Muscle layer of duodenum (tissue), 2 donors: ENCODE measurements around the gene SETBP1.
A peak's percentile ranks its signal among the peaks of the same experiment; 100 is the strongest.
"Not testable (repeated sequence)": the region's sequence is repeated elsewhere in the genome, so short reads cannot be mapped to it uniquely, and the experiment has no call there.

Experiments
- H3K27ac ChIP-seq: one replicate; pipeline ENCODE4 v1.7.0; 2013; ENCODE audit warnings: mild to moderate bottlenecking, low read length
- H3K27me3 ChIP-seq: one replicate; pipeline ENCODE4 v1.7.0; 2013; ENCODE audit warnings: low read depth, mild to moderate bottlenecking, control low read depth, low read length
- H3K36me3 ChIP-seq, 2 donors: one replicate each; pipeline ENCODE4 v1.7.0; 2013; ENCODE audit warnings: low read length in 2 of 2, control low read depth in 1 of 2, mild to moderate bottlenecking in 1 of 2; ENCODE audit not compliant: insufficient read depth in 2 of 2, control insufficient read depth in 1 of 2
- H3K4me1 ChIP-seq, 2 donors: one replicate each; pipeline ENCODE4 v1.7.0; 2013; ENCODE audit warnings: low read length in 2 of 2, mild to moderate bottlenecking in 2 of 2, control low read depth in 1 of 2, moderate library complexity in 1 of 2; ENCODE audit not compliant: insufficient read depth in 2 of 2, control insufficient read depth in 1 of 2
- H3K4me3 ChIP-seq, 2 donors: one replicate each; pipeline ENCODE4 v1.7.0; 2013; ENCODE audit warnings: low read length in 2 of 2, low read depth in 1 of 2, mild to moderate bottlenecking in 1 of 2
- H3K9me3 ChIP-seq, 2 donors: one replicate each; pipeline ENCODE4 v1.7.0; 2013; ENCODE audit warnings: low read length in 2 of 2, control low read depth in 1 of 2, mild to moderate bottlenecking in 1 of 2; ENCODE audit not compliant: control insufficient read depth in 1 of 2
- donor health status: healthy.

SETBP1 gene

GRCh38 chr18:44708451-44709083, 27.9 kb downstream of the SETBP1 start:
- H3K27ac ChIP-seq, result peak overlapping the region; percentile 81
- H3K27me3 ChIP-seq, result no peaks in the 10 kb centered on the region
- H3K4me3 ChIP-seq, result no peak overlapping the region
- peaks cover 11 to 17% of the 10 kb centered on the region in 2 donors for H3K4me1 ChIP-seq
- H3K36me3 ChIP-seq, result peaks cover 0 to 4% of the 10 kb centered on the region in 2 donors
- no peaks in the 10 kb centered on the region for H3K9me3 ChIP-seq

- no peaks in the 10 kb centered on the region for H3K27me3 ChIP-seq
- H3K9me3 ChIP-seq, result no peaks in the 10 kb centered on the region
- peaks cover 11 to 17% of the 10 kb centered on the region in 2 donors for H3K4me1 ChIP-seq
- peaks cover 0 to 7% of the 10 kb centered on the region in 2 donors for H3K36me3 ChIP-seq
- H3K4me3 ChIP-seq, result no peak overlapping the region
- peak overlapping the region; percentile 81 for H3K27ac ChIP-seq
Measured at GRCh38 chr18:44709307-44710126, 28.8 kb downstream of the SETBP1 start.

- Histone ChIP-seq H3K27ac (no peak overlapping the region), H3K36me3 (peaks cover 0 to 7% of the 10 kb centered on the region in 2 donors), H3K4me3 (no peak overlapping the region), H3K9me3 (no peaks in the 10 kb centered on the region), H3K27me3 (no peaks in the 10 kb centered on the region), H3K4me1 (peaks cover 11 to 17% of the 10 kb centered on the region in 2 donors)
Measured at GRCh38 chr18:44710931-44711330, 30.2 kb downstream of the SETBP1 start.

- Histone ChIP-seq H3K4me1 (peaks cover 11 to 17% of the 10 kb centered on the region in 2 donors), H3K36me3 (peaks cover 0 to 7% of the 10 kb centered on the region in 2 donors), H3K27ac (no peak overlapping the region), H3K9me3 (no peaks in the 10 kb centered on the region), H3K4me3 (no peak overlapping the region), H3K27me3 (no peaks in the 10 kb centered on the region)
Measured at GRCh38 chr18:44712025-44712424, 31.3 kb downstream of the SETBP1 start.

- Histone ChIP-seq H3K27me3 (no peaks in the 10 kb centered on the region), H3K36me3 (peaks cover 0 to 7% of the 10 kb centered on the region in 2 donors), H3K4me1 (peaks cover 5 to 11% of the 10 kb centered on the region in 2 donors), H3K27ac (no peak overlapping the region), H3K9me3 (no peaks in the 10 kb centered on the region), H3K4me3 (no peak overlapping the region)
Measured at GRCh38 chr18:44713435-44713834, 32.7 kb downstream of the SETBP1 start.

- Histone ChIP-seq H3K27ac (peak overlapping the region; percentile 83), H3K4me3 (no peak overlapping the region), H3K27me3 (no peaks in the 10 kb centered on the region), H3K36me3 (peaks cover 0 to 7% of the 10 kb centered on the region in 2 donors), H3K9me3 (no peaks in the 10 kb centered on the region), H3K4me1 (peaks cover under 1 to 5% of the 10 kb centered on the region in 2 donors)
Measured at GRCh38 chr18:44714376-44714775, 33.7 kb downstream of the SETBP1 start.

- peaks cover under 1 to 6% of the 10 kb centered on the region in 2 donors for H3K4me1 ChIP-seq
- no peak overlapping the region for H3K4me3 ChIP-seq
- H3K36me3 ChIP-seq, result peaks cover 0 to 7% of the 10 kb centered on the region in 2 donors
- peak overlapping the region; percentile 83 for H3K27ac ChIP-seq
- no peaks in the 10 kb centered on the region for H3K9me3 ChIP-seq
- no peaks in the 10 kb centered on the region for H3K27me3 ChIP-seq
Measured at GRCh38 chr18:44715245-44715644, 34.6 kb downstream of the SETBP1 start.

GRCh38 chr18:44715842-44716241, 35.2 kb downstream of the SETBP1 start:
- H3K36me3 ChIP-seq, result peaks cover 0 to 7% of the 10 kb centered on the region in 2 donors
- H3K4me3 ChIP-seq, result no peak overlapping the region
- H3K27ac ChIP-seq, result peak overlapping the region; percentile 72
- peaks cover 0 to 6% of the 10 kb centered on the region in 2 donors for H3K4me1 ChIP-seq
- H3K9me3 ChIP-seq, result no peaks in the 10 kb centered on the region
- H3K27me3 ChIP-seq, result no peaks in the 10 kb centered on the region

- H3K4me1 ChIP-seq, result peaks cover 0 to 6% of the 10 kb centered on the region in 2 donors
Measured at GRCh38 chr18:44716697-44717163, 36.0 kb downstream of the SETBP1 start.

GRCh38 chr18:44719519-44720060, 38.9 kb downstream of the SETBP1 start:
- Histone ChIP-seq H3K36me3 (no peaks in the 10 kb centered on the region), H3K27ac (no peak overlapping the region), H3K9me3 (no peaks in the 10 kb centered on the region), H3K4me1 (peaks cover 3 to 15% of the 10 kb centered on the region in 2 donors), H3K4me3 (no peak overlapping the region), H3K27me3 (no peaks in the 10 kb centered on the region)

More at GRCh38 chr18:44716697-44717163, 36.0 kb downstream of the SETBP1 start:
- Histone ChIP-seq H3K27me3 (no peaks in the 10 kb centered on the region), H3K36me3 (peaks cover 0 to 7% of the 10 kb centered on the region in 2 donors), H3K27ac (no peak overlapping the region), H3K9me3 (no peaks in the 10 kb centered on the region), H3K4me3 (no peak overlapping the region)

GRCh38 chr18:44721748-44722147, 41.1 kb downstream of the SETBP1 start:
- H3K4me3 ChIP-seq, H3K36me3 ChIP-seq, H3K27ac ChIP-seq, H3K9me3 ChIP-seq, H3K27me3 ChIP-seq: not testable (repeated sequence)
- H3K4me1 ChIP-seq, result peaks cover 20 to 22% of the 10 kb centered on the region in 2 donors
